ENCODE results near the gene HNRNPC. TPM values are rescaled to one million over a fixed set of nuclear protein-coding genes. Genes with fewer than 3 reads are reported as not detected.
"Not testable (repeated sequence)": the region's sequence is repeated elsewhere in the genome, so short reads cannot be mapped to it uniquely, and the experiment has no call there.

HNRNPC gene
- polyA plus RNA-seq, 4 donors, result 632 to 1,044 (median 906) TPM

DNA sequence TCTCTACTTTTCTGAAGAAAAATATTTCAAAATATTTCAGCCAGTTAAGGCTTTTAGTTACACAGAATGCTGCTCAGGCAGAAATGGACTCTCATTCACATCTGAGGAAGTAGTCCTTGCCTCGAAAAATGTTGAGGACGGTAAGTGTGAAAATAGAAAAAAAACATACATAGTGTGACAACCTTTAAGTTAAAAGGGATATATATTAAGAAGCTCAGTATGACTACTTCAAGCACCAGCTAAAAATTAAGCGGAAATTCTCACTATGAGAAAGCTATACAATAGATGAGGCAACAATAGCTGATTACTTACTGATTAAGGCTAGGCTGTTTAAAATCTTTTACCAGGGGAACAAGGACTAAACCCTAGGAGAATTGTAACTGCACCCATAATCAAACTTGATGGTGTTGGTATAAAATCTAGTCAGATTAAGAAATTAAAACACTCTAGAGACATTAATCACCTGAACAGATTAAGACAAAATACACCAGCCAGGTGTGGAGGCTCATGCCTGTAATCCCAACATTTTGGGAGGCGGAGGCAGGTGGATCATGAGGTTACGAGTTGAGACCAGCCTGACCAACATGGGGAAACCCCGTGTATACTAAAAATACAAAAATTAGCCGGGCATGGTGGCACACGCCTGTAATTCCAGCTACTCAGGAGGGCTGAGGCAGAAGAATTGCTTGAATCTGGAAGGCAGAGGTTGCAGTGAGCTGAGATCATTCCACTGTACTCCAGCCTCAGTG, 53.9 kb downstream of the HNRNPC start:
- no peak for DNase-seq (ENCODE audit: low read depth in 4 of 4, low spot score in 3 of 4)

DNA sequence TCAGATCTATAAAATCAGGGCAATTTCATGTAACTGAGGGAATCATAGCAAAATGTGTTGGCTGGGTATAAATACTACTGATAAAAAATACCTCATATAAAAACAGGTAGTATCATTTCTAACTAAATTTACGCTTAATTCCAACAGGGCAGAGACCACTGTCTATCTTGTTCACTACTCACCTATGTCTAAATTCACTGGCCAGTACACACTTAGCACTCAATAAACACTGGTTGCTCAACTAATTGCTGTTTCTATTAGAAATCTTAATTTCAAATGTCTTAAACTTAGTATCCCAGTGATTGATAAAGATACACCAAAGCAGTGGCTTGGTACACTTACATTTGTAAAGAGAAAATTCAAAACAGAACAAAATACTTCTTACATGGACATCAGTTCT, 55.6 kb downstream of the HNRNPC start:
- DNase-seq (ENCODE audit: low read depth in 4 of 4, low spot score in 3 of 4), result no peak

DNA sequence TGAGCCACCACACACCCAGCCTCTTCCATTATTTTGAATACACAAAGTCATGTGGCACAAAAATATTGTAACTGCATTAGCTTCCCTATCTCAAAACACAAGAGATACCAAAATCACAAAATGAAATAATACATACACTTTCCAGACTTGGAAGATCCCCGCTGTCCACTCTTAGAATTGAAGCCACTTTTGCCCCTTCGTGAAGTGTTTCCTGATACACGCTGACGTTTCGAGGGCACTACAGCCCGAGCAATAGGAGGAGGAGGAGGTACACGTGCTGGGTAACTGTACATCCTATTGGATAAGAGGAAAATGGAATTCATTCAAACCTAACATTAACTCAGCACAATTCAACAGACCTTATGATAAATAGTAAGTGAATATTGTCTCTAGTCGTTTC, 56.4 kb downstream of the HNRNPC start:
- DNase-seq (ENCODE audit: low read depth in 4 of 4, low spot score in 3 of 4), result not testable (repeated sequence)

DNA sequence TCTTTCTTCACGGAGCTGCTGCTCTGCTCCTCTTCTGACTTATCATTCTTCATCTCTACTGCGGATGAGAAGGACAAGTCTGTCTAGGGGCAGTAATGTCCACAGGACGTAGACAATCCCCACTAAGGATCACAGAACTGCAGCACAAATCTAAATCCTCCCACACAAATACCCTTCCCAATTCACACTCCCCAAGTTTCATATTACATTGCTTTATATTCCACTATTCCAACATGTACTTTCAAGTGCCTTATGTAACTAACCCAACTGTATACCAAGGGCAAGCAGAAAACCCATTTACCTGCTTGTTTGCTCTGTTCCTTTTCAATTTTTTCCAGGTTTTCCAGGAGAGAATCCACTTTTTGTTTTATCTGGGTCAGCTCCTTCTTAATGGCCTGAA, 57.7 kb downstream of the HNRNPC start:
- no peak for DNase-seq (ENCODE audit: low read depth in 4 of 4, low spot score in 3 of 4)

DNA sequence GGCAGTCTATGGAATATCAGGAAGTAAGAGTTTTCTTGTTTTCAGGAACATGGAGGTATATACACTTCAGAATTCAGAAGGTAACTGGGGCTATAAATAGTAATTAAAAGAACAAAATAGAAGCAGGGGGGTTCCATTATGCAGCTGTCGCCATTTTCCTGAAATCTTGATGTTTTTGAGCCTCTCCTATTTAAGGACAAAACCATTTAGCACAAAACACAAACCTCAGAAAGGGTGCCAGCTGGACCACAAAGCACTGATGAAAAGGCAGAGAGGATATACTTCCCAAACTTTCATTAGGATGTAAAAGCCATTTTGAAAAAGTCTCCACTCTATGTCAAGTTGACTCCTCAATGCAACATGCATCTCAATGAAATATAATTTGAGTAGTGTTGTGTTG, 59.2 kb downstream of the HNRNPC start:
- no peak for DNase-seq (ENCODE audit: low read depth in 4 of 4, low spot score in 3 of 4)

DNA sequence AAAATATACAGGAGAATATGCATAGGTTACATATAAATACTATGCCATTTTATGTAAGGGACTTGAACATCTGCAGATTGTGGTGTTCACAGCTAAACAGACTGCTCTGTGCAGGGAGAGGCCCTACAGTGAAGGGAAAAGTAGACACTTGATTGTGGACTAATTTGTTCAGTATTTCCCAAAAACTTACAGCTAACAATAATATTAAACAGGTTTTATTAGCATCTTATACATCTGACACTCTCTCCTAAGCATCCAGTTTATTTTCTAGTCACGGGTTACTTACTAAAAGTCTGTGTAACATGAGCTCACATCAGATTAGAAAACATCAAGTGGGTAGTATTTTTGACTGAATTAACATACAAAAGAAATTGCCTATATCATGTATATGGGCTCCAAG, 60.1 kb downstream of the HNRNPC start:
- no peak for DNase-seq (ENCODE audit: low read depth in 4 of 4, low spot score in 3 of 4)

DNA sequence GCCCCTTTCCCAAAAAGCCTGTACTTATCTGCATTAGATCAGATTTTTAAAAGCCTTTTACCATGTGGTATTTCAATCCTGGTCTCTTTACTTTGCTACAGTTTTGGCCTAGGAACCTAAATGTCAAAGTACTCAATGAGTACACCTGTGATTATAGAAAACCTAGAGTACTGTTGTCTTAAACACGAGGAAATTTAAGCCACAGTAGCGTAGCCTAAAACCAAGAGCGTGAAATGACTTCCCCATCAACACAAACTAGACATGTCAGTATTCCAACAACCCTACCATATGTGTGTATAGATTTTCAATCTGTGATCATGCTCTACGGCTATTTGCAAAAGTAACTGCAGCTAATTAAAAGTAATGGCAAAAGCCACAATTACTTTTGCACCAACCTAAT, 60.7 kb downstream of the HNRNPC start:
- no peak for DNase-seq (ENCODE audit: low read depth in 4 of 4, low spot score in 3 of 4)

DNA sequence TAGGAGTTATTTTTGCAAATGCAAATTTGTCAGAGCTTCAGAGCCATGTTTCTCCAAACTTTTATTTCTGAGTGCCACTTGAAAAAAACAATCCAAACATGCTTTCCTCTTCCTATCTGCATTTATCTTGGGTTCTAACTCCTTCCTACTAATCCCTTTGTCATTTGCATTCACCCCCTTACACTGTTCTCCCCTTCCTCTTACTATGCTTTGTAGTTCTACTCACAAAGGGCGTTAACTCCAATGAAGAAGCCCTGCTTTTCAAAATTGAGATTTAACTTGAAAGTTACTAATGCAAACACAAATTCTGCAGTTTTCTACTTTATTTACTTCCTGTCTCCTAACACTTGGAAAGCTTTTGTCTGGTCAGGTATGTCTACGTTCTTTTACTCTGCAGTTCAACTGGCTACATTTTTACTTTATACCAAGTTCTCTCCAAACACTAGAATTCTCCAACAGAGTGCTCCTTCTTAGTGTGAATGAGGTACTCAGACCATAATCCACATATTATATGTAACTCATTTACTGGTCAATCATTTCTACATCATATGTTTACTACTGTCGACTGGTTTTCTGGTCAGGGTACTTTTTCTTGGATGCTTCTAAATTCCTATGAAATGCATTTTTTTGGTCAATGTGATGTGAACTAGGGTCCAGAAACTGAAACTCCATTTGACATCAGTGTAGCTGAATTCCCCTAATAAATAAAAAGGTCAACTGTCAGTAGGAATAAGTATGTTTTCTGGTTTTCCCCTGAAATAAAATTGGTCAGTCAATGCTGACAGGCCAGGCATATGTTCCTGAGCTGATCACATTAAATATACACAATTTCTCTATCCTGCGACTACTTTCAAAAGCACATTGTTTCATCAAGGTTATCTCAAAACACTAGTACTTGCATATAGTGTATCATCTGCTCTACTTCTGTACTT, 62.2 kb downstream of the HNRNPC start:
- no peak for DNase-seq (ENCODE audit: low read depth in 4 of 4, low spot score in 3 of 4)

DNA sequence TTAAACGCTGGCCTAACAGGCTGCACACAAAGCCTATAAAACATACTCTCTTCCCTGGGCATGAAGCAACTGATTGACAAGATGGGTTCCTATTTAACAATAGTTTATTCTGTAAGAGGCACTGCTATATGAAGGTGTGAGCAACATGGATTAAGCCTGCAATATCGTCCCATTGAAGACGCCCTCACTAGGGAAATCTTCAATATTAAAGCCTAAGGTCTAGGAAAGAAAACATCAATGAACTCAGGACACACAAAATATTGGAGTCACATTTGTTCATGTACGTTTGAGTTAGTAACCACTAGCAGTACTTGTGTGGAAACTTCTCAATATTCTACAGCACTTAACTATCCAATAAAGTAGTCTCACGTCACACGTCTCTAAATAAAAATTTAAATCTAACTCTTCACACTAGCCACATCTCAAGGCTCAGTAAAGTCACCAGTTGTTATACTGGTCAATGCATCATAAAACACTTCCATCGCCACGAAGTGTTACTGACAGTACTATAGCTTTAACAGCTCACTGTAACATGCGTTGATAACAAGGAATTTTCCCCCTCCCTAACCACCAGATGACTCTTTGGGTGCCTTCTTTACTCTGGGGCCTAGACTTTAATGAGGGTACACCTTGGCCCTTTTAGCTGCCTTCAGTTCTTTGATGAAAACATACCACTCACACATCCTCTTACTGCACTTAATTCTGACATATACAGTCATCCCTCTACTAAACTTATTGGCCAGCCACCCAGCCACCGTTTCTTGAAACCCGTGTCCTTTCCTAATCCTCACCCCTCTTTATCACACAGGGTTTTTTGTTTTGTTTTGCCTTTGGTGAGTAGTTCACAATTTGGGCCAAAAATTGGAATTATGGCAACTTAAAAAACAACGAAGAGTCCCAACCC, 63.3 kb downstream of the HNRNPC start:
- no peak for DNase-seq (ENCODE audit: low read depth in 4 of 4, low spot score in 3 of 4)

DNA sequence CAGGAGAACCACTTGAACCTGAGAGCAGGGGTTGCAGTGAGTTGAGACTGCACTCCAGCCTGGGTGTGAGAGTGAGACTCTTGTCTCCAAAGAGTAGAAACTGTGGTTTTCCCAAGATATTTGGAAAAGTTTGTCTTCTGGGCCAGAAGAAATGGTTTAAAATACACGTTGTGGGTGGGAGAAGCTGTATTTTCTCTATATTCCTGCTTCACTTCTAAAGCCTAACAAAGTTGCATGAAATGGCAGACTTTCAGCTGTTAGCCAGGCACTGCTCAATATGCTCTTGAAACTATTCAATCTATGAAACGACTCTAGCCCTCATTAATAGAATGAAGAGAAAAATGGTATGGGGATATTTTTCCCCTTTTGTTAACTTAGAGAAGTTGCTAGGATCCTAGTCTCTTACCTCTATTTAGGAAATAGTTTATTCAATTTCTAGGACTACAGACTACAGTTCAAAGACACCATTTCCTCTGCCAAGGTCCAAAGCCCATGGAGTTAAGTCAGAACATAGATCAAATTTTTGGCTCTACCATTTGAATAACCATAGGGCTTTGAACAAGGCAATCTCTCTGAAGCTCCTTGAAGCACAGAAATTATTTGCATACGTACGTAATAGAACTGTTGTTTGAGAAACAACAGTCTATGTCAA, 64.1 kb downstream of the HNRNPC start:
- no peak for DNase-seq (ENCODE audit: low read depth in 4 of 4, low spot score in 3 of 4)

DNA sequence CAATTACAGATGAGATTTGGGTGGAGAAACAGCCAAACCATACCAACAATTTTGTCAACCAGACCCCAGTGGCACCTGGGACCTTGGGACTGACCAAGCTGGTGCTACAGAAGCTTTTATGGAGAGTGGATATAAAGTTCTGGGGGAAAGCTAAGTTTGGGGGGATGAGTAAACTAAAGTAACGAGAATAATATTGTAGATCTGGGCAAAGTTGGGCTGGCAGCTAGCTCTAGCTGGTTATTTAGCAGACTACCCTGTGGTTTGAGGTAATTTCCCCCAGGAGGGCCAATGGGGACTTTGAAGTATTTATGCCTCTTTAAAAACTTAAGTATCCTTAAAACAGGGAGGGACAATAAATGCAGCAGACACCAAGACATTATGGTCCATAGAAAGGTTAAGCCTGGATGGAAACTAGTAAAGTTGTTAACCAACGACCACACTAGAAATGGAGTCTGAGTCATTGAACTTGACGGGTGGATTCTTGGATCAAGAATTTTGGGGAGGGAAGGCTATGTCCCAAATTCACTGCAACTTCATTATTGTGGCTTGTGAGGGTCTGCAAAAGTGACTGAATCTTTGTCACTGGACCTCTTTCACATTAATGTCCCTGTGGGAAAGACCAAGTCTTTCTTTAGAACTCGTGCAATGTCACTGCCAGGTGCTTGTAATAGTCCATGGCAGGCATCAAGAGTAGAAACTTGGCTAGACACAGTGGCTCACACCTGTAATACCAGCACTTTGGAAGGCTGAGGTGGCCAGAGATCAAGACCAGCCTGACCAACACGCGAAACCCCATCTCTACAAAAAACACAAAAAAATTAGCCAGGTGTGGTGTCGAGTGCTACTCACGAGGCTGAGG, 64.8 kb downstream of the HNRNPC start:
- DNase-seq (ENCODE audit: low read depth in 4 of 4, low spot score in 3 of 4), result no peak

DNA sequence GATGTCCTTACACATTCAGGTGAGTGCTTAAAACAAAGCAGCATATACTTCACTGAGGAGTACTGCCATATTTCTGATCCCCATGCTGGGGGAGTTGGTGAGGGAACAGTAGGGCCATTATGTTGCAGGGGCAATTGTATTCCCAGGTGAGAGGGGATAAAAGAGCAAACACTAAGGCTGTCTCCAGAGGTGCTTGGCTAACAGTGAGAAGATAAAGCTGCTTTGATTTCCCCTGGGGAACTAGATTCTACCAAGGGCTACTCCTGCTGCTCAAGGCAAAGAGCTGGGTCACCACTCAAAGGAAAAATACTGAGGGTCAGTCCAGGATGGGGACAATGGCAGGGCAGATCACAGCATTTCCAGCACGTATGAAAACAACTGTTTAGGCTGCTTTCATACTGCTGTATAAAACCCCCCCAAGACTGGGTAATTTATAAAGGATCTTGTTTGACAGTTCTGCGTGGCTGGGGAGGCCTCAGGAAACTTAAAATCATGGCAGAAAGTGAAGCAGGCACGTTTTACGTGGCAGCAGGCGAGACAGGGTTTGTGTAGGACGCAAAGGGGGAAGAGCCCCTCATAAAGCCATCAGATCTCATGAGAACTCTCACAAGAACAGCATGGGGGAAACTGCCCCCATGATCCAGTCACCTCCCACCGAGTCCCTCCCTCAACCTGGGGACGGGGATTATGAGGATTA, 65.6 kb downstream of the HNRNPC start:
- no peak for DNase-seq (ENCODE audit: low read depth in 4 of 4, low spot score in 3 of 4)

DNA sequence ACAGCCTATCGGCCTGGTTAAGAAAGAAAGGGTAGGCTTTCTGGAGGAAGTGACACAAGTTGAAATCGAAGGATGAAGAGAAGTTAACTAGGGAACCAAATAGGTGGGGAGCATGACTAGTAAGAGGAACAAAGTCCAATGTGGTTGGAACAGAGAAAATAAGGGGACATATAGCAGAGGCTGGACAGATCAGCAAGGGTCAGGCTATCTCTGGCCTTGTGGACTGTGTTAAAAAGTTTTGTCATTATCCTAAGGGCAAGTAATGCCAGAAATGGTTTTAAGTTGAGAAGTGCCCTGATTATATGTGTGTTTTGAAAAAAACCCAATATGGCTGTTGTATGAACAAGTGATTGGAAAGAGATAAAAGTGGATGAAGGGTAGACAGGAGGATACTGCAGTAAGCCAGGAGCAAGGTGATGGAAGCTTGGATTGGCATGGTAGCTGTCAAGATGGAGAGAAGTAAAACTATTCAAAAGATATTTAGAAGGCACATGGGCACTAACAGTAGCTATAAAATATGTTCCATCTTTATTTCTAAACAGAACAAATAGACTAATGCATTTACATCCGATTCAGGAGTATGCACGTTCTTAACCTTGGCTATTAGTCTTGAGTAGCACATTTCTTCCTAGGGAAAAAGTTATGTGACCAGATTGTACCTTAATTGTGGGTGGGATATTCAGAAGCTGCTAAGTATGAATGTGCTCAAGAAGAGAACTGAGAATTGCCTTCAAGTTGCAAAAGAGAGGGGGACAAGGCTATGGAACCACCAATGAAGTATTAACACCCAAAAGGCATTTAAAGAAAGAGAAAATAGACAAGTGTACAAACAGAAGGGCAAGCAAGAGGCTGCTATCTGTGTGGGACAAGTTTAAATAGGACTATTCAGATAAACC, 66.5 kb downstream of the HNRNPC start:
- no peak for DNase-seq (ENCODE audit: low read depth in 4 of 4, low spot score in 3 of 4)

DNA sequence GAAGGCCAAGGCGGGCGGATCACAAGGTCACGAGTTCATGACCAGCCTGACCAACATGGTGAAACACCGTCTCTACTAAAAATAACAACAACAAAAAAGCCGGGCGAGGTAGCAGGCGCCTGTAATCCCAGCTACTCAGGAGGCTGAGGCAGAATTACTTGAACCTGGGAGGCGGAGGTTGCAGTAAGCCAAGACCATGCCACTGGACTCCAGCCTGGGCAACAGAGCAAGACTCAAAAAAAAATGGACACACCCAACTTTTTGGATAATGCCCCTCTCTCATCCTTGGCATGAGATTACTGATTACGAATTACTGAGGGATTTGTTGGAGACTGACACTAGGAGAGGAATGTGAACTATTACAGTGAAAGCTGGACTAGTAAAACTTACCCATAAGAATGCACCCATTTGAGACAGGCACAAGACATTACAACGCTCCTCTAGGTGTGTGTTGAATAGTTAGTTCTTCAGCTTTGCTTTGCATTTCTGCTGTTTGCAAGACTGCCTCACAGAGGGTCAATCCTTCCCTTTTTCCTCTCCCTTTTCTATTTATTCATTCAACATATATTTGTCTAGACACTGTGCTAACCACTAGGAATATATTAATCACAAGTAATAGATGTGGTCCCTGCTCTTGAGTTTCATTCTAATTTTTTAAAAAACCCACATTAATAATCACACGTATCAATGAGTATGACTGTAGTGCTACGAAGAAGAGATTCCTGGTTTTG, 67.3 kb downstream of the HNRNPC start:
- no peak for DNase-seq (ENCODE audit: low read depth in 4 of 4, low spot score in 3 of 4)

DNA sequence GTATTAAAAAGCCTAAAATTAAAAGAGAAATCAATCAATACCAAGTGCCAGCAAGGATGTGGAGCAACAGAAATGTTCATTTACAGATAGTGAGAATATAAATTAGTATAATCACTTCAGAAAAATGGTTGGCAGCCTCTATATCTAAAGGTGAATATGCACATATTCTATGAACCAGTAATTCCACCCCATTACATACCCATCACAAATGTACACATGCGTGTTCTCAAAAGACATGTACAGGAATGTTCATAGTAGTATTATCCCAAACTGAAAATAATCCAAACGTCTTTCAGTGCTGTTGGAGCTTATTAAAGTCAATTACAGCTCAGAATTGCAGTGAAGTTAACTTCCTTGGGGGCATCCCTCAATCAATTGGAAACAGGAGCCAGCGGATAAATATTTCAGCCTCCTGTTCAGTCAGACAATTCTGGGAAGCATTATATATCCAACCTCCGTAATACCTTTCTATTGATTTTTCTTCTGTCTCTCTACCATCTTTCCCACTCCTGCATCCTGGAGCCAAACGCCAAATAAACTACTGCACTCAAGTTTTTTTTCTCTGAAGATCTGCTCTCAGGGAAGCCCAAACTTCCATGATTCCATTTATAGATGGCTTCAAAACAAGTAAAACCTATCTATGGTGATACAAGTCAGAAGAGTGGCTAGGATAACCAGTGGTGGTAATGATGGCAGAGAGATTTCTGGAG, 68.3 kb downstream of the HNRNPC start:
- no peak for DNase-seq (ENCODE audit: low read depth in 4 of 4, low spot score in 3 of 4)

Measured in left renal pelvis (tissue), 4 donors.